ENCODE measurements around the gene NMNAT3.

- TF ChIP-seq ZNF274 (IDR thresholded peaks at IDR 0.05; ENCODE audit: low read depth, low read length) (no peak), SUZ12 (IDR thresholded peaks at IDR 0.05; ENCODE audit: extremely low read depth, insufficient read depth, insufficient read length) (no peak)
These were observed 58.3 kb downstream of the NMNAT3 start for GRCh38 chr3:139619484-139619883.
